HG02678 (cell line): ENCODE results near the gene DUOXA1.
"Not testable (repeated sequence)": the region's sequence is repeated elsewhere in the genome, so short reads cannot be mapped to it uniquely, and the experiment has no call there.

Source experiments
- ATAC-seq: cut with Tn5 transposase; IDR thresholded peaks from one replicate; pipeline ENCODE4 v1.9.1; 2021; ENCODE audit warnings: mild to moderate bottlenecking, moderate library complexity; ENCODE audit not compliant: unreplicated experiment

Gene DUOXA1

GRCh38 chr15:45114076-45114750 lies 15.5 kb downstream of the DUOXA1 start, which contains the start of the genes DUOX2 and DUOXA2:
Gene DUOX2 (minus strand): TSS chr15:45114172. CDS start chr15:45113411, 761 bp downstream.
Gene DUOXA2 (plus strand): TSS chr15:45114326. CDS start chr15:45114606, 280 bp downstream.
- ATAC-seq = no peak

DNA sequence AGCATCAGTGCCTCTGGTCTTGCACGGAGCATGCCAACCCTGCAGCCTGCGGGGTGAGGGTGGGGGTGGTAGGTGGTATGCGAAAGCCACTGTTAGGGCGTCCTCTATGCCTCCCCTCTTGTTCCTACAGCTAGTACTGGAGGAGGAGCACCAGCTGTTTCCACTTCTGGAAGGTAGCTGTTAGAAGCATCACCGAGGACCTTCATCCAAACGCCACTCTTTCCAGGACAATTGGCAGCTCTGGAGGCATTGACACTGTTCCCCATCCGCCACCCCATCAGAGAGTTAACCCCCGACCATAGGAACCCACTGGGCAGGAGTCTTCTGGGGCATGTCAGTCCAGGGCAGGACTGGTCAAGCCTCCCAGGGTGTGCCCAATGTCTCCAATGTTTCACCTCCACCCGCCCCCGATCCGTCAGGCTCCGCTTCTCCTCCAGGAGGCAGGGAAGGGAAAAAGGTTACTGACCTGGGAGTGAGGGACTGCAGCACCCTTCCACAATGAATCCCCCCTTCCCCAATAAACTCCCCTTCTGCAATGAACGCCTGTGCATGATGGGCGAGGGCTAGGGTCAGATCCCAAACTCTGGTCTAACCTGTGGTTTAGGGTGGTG lies 16.2 kb downstream of the DUOXA1 start:
- no peak for ATAC-seq

- no peak for ATAC-seq
These were observed 16.9 kb downstream of the DUOXA1 start for GRCh38 chr15:45112591-45113379.

GRCh38 chr15:45112143-45112590 lies 17.5 kb downstream of the DUOXA1 start:
- no peak for ATAC-seq

- no peak for ATAC-seq
These were observed 18.1 kb downstream of the DUOXA1 start for GRCh38 chr15:45111390-45112142.

DNA sequence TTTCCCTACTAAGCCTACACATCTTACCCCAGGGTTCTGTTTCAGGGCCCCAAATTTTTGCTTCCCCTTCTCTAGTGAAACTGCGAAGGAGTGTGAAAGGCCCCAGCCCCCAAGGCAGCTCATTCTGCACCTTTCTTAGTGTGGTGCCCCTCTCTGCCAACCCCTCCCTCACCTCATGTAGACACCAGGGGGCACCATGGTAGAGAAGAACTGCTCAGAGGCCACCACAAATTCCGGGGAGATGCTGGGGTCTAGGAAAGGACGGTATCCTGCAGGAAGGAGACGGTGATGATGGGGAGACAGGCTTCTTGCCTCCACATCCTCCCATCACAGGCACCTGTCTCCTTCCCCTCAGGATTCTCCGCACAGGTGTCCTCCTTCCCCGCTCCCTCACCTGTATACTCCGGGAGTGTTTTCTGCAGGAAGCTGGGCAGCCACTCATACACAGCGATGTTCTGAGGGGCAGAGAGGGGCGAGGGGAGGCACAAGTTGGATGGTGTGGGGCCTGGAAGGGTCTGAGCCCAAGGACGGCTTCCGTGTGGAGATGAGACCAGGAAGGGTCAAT lies 19.3 kb downstream of the DUOXA1 start:
- no peak for ATAC-seq

GRCh38 chr15:45107941-45108630 lies 21.6 kb downstream of the DUOXA1 start:
- no peak for ATAC-seq

DNA sequence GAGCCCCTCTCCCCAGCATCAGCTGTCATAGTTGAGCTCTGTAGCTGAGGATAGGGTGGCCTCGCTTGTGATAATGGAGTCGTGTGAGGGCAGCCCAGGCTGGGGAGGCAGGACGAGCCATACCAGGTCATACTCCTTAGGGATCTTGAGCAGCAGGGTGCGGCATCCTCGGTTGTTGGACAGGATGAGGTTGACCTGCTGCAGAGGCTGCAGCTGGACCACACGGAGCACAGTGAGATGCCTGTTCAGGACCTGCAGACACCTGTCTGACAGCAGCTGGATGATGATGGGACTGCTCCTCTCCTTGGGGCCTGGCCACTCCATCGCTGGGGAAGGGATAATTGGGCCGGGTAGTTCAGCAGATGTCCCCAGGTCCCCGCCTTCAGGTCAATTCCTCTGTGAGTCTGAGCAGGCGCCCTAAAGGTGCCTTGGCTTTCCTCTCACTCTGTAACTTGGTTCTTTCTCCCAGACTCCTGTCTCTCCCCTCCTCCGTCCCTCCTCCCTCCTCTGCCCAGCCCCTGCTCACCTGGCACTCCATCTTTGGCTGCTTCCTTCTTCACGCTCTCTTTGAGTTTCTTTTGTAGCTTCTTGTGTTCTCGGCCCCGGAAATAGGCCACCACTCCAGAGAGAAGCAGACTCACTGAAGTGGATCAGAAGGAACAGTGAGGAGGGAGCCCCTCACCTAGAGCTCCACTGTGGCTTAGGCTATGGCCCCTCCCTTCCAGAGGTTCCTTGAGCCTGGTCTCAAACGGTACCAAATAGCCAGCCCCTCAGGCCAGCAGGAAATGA lies 23.5 kb downstream of the DUOXA1 start:
- no peak for ATAC-seq

DNA sequence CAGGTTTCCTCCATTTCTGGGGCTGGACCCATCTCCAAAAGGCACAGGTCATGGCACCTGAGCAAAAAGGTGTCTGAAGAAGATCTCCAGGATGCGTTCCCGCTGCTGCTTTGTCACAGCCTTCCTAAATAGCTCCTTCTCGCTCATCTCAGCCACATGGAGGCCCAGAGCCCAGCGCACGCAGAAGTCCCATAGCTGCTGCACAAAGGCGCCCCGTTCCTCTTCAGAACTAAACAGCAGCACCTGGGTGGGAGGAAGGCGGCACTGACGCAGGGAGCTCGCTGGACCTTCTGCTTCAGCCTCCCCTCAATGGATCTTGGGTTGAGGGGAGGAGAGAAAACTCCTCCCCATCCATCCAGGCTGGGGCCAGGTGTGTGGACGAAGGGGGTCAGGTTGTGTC lies 24.1 kb downstream of the DUOXA1 start:
- no peak for ATAC-seq

DNA sequence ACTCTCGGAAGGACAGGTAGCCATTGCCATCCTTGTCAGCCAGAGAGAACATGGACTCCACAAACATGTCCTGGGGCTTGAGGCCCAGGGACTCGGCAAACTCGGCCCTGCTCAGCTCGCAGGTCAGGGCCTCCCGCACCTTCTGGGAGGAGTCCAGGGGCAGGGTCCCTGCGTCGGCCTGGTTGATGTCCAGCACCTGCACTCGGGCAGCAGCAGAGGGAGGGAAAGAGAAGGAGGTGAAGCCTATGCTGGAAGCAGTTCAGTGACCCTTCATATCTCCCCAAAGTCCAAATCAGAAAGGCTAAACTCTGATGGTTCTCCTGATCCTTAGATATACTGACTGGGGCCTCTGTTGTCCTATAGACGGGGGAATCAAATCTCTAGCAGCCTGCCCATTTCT lies 25.5 kb downstream of the DUOXA1 start:
- ATAC-seq = not testable (repeated sequence)

- ATAC-seq = no peak
These were observed 27.5 kb downstream of the DUOXA1 start for GRCh38 chr15:45102226-45102625.

DNA sequence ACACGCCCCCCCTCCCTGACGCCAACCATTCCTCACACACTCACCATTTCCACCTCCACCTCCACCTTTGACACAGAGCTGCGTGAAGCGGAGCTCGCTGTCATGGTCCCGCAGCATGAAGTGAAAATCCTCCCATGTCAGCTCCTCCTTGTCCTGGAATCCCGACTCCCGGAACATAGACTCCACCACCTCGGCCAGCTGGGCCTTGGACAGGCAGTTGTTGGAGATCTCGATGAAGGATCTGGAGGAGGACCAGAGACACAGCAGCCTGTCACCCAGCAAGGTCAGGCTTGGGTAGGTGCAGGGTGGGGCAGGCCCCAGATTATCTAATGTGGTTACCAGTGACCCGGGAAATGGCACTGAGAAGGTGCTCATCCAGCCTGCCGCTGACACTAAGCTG lies 27.9 kb downstream of the DUOXA1 start:
- no peak for ATAC-seq

- no peak for ATAC-seq
These were observed 28.6 kb downstream of the DUOXA1 start for GRCh38 chr15:45100884-45101625.

- no peak for ATAC-seq
These were observed 30.0 kb downstream of the DUOXA1 start for GRCh38 chr15:45099549-45100165.

GRCh38 chr15:45097466-45097865 lies 32.2 kb downstream of the DUOXA1 start:
- ATAC-seq = no peak

- no peak for ATAC-seq
These were observed 34.0 kb downstream of the DUOXA1 start for GRCh38 chr15:45095661-45096060.

- no peak for ATAC-seq
These were observed 35.3 kb downstream of the DUOXA1 start for GRCh38 chr15:45094358-45094730.
